SK-N-SH (cell line): ENCODE measurements around the gene POLR2A. TPM values are rescaled to one million over a fixed set of nuclear protein-coding genes. Genes with fewer than 3 reads are reported as not detected.

ENCODE experiments used
- CTCF ChIA-PET: fragments of 300-600, 350-600 bp; formaldehyde crosslinking; extraction: SDS; loops from one replicate; lab custom pipeline; 2021; lab: Yijun Ruan, JAX
- POLR2A ChIA-PET: fragments of 350-600 bp; sonication (Branson Sonifier 250); formaldehyde crosslinking; extraction: SDS; loops from one replicate; lab custom pipeline; 2020; ENCODE audit warnings: antibody characterized with exemption, inconsistent platforms; lab: Yijun Ruan, JAX
- DNase-seq: peaks from one replicate; pipeline ENCODE4 v3.0.0; 2012
- H2AFZ ChIP-seq: fragments of 200-600 bp; sonication (generic); 2 replicates; pipeline ENCODE4 v1.8.1; 2016; ENCODE audit warnings: antibody characterized with exemption, mild to moderate bottlenecking, low read depth
- H3F3A ChIP-seq: fragments of 200-600 bp; sonication (generic); replicated peaks from 2 replicates; pipeline ENCODE3; 2016; ENCODE audit warnings: antibody characterized with exemption, mild to moderate bottlenecking; ENCODE audit not compliant: insufficient read depth
- H3K27ac ChIP-seq, 2 experiments: fragments of 200-500 bp in 1 of 2; fragments of 200-600 bp in 1 of 2; sonication (Bioruptor generic) in 1 of 2; sonication (generic), shearing (Covaris generic) in 1 of 2; 2 replicates each; pipeline versions ENCODE4 v1.5.1 to v1.6.1; 2014 to 2016; ENCODE audit warnings: low read depth in 2 of 2, inconsistent platforms in 1 of 2, low read length in 1 of 2, mild to moderate bottlenecking in 1 of 2, mixed read lengths in 1 of 2
- H3K27me3 ChIP-seq: fragments of 200-600 bp; sonication (generic), shearing (Covaris generic); 2 replicates; pipeline ENCODE4 v1.6.1; 2016; ENCODE audit warnings: mixed run types; ENCODE audit not compliant: insufficient read depth
- H3K36me3 ChIP-seq, 2 experiments: fragments of 200-500 bp in 1 of 2; fragments of 200-600 bp in 1 of 2; sonication (Bioruptor generic) in 1 of 2; sonication (generic) in 1 of 2; replicated peaks in 1 of 2; 2 replicates each; pipeline versions ENCODE3 to v1.5.1; 2014 to 2016; ENCODE audit warnings: low read length in 1 of 2, mild to moderate bottlenecking in 1 of 2; ENCODE audit not compliant: insufficient read depth in 2 of 2, control insufficient read depth in 1 of 2
- H3K4me1 ChIP-seq, 2 experiments: fragments of 200-500 bp in 1 of 2; fragments of 200-600 bp in 1 of 2; sonication (Bioruptor generic) in 1 of 2; sonication (generic), shearing (Covaris generic) in 1 of 2; 2 replicates each; pipeline versions ENCODE4 v1.5.1 to v1.6.1; 2014 to 2016; ENCODE audit warnings: low read depth in 1 of 2, low read length in 1 of 2, mixed run types in 1 of 2; ENCODE audit not compliant: insufficient read depth in 2 of 2, control insufficient read depth in 1 of 2
- H3K4me2 ChIP-seq: fragments of 200-600 bp; sonication (generic), shearing (Covaris generic); 2 replicates; pipeline ENCODE4 v1.6.1; 2017; ENCODE audit warnings: mixed run types
- H3K4me3 ChIP-seq, 2 experiments: fragments of 200-500 bp in 1 of 2; fragments of 200-600 bp in 1 of 2; sonication (Bioruptor generic) in 1 of 2; sonication (generic), shearing (Covaris generic) in 1 of 2; 2 replicates each; pipeline versions ENCODE4 v1.5.1 to v1.8.1; 2014 to 2016; ENCODE audit warnings: low read depth in 2 of 2, inconsistent platforms in 1 of 2, low read length in 1 of 2, mild to moderate bottlenecking in 1 of 2, mixed read lengths in 1 of 2, moderate library complexity in 1 of 2
- H3K79me2 ChIP-seq: fragments of 200-600 bp; sonication (generic); 2 replicates; pipeline ENCODE4 v1.8.1; 2017; ENCODE audit warnings: mild to moderate bottlenecking; ENCODE audit not compliant: insufficient read depth
- H3K9ac ChIP-seq: fragments of 200-600 bp; sonication (generic); 2 replicates; pipeline ENCODE4 v1.6.1; 2017; ENCODE audit warnings: mixed run types
- H3K9me2 ChIP-seq: fragments of 200-600 bp; sonication (generic); 2 replicates; pipeline ENCODE4 v1.6.1; 2017; ENCODE audit warnings: mixed run types
- H3K9me3 ChIP-seq: fragments of 200-600 bp; sonication (generic); 2 replicates; pipeline ENCODE4 v1.6.1; 2017; ENCODE audit warnings: mixed run types, mild to moderate bottlenecking, moderate library complexity
- H4K20me1 ChIP-seq: fragments of 200-600 bp; sonication (generic); 2 replicates; pipeline ENCODE4 v1.6.1; 2017; ENCODE audit warnings: mild to moderate bottlenecking, mixed run types; ENCODE audit not compliant: insufficient read depth
- CHD2 ChIP-seq: fragments of 150-350 bp; IDR thresholded peaks from 2 replicates; pipeline ENCODE4 v1.6.1; 2018; ENCODE audit warnings: low read length; ENCODE audit not compliant: partially characterized antibody
- EP300 ChIP-seq, 2 experiments: IDR thresholded peaks; 2 replicates each; pipeline versions ENCODE4 v1.4.0 to v1.6.1; 2012; ENCODE audit warnings: borderline replicate concordance in 1 of 2, low read depth in 1 of 2, low read length in 1 of 2
- EZH2phosphoT487 ChIP-seq: fragments of 200-600 bp; sonication (generic); IDR thresholded peaks from 2 replicates; pipeline ENCODE4 v1.6.1; 2017; ENCODE audit warnings: low read depth, mixed run types, mild to moderate bottlenecking, antibody characterized with exemption, moderate library complexity, borderline replicate concordance
- FOSL2 ChIP-seq: IDR thresholded peaks from 2 replicates; pipeline ENCODE4 v1.4.0; 2012; ENCODE audit warnings: low read depth, mild to moderate bottlenecking, moderate library complexity, borderline replicate concordance
- FOXM1 ChIP-seq: IDR thresholded peaks from 2 replicates; pipeline ENCODE4 v1.4.0; 2012; ENCODE audit warnings: low read depth, mild to moderate bottlenecking
- GATA2 ChIP-seq: sonication (generic); formaldehyde crosslinking; IDR thresholded peaks from 2 replicates; pipeline ENCODE4 v1.5.0; 2020; ENCODE audit warnings: mild to moderate bottlenecking, missing genetic modification reagents
- MAX ChIP-seq: IDR thresholded peaks from 2 replicates; pipeline ENCODE4 v1.4.0; 2012; ENCODE audit warnings: low read depth
- NFIC ChIP-seq: IDR thresholded peaks from 2 replicates; pipeline ENCODE4 v1.4.0; 2012; ENCODE audit warnings: borderline replicate concordance
- NRF1 ChIP-seq: IDR thresholded peaks from 2 replicates; pipeline ENCODE4 v1.6.1; 2012; ENCODE audit warnings: low read depth, mild to moderate bottlenecking, low read length
- POLR2AphosphoS5 ChIP-seq: IDR thresholded peaks from 2 replicates; pipeline ENCODE4 v1.6.1; 2012; ENCODE audit warnings: low read depth, low read length
- RAD21 ChIP-seq: IDR thresholded peaks from 2 replicates; pipeline ENCODE4 v1.6.1; 2012; ENCODE audit warnings: mild to moderate bottlenecking, low read length
- SMC3 ChIP-seq: IDR thresholded peaks from 2 replicates; pipeline ENCODE4 v1.6.1; 2012; ENCODE audit warnings: low read depth, low read length, improper control_type of control experiment
- TAF1 ChIP-seq: IDR thresholded peaks from 2 replicates; pipeline ENCODE4 v1.6.1; 2012; ENCODE audit warnings: low read depth, mild to moderate bottlenecking, low read length, moderate library complexity, borderline replicate concordance
- TCF12 ChIP-seq: IDR thresholded peaks from 2 replicates; pipeline ENCODE4 v1.4.0; 2012
- TEAD4 ChIP-seq: IDR thresholded peaks from 2 replicates; pipeline ENCODE4 v1.4.0; 2012; ENCODE audit warnings: mild to moderate bottlenecking, borderline replicate concordance; ENCODE audit not compliant: insufficient read depth
- USF2 ChIP-seq: fragments of 150-350 bp; IDR thresholded peaks from 2 replicates; pipeline ENCODE4 v1.6.1; 2017; ENCODE audit warnings: antibody characterized with exemption, low read length, low read depth, borderline replicate concordance
- YY1 ChIP-seq: IDR thresholded peaks from 2 replicates; pipeline ENCODE4 v1.4.0; 2012; ENCODE audit warnings: low read depth, mild to moderate bottlenecking
- WGBS: methylation state at CpG from one replicate; pipeline ENCODE4 v1.1.6; 2017; ENCODE audit warnings: low lambda C conversion rate; 5-methylcytosine and 5-hydroxymethylcytosine counted together
- polyA plus RNA-seq, 3 experiments: library from polyadenylated mRNA; depleted of rRNA; stranded (reverse); fragments of >200 nt; gene quantifications; 2 replicates each; pipeline ENCODE4 v1.2.3, GENCODE V29; 2012
- TF ChIP-seq, protein P1 (sequence below): IDR thresholded peaks from 2 replicates; pipeline ENCODE4 v1.4.0; 2012; ENCODE audit warnings: low read depth, borderline replicate concordance
- TF ChIP-seq, protein P2 (sequence below): IDR thresholded peaks from 2 replicates; pipeline ENCODE4; 2012
- TF ChIP-seq, protein P3 (sequence below): IDR thresholded peaks from 2 replicates; pipeline ENCODE4 v1.6.1; 2012; ENCODE audit warnings: mild to moderate bottlenecking, low read depth, low read length, moderate library complexity

POLR2A gene
- polyA plus RNA-seq, 1 of the 3 experiments (the other 2 are of a cell fraction): 37.3 TPM

DNA sequence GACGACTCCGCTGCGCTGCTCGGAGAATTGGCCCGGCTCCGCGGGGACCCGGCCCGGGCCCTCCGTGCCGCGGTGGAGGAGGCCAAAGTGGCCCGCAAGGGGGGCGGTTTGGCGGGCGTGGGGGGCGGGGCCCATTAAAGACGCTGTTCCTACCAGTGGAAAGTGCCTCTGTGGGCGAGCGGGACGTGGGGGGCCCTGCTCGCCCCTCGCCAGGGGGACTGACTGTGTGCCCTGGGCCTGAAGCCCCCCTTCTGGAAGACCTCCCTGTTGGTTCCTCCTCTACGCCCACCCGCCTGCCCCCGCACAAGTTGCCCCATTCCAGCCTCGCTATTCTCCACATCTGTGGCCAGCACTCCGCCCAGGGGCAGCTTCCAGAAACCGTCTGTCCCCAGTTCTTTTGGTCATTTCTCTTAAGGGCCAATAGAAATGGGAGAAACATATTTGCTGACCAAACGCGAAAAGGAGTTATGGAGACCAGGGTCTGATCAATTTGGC, 46.8 kb upstream of the POLR2A start:
- no peak overlapping the region for H3K27ac ChIP-seq
- ChIA-PET CTCF (interaction anchor here (0.8 to 3.9 kb wide), 29 partner anchors 9 to 622 kb away, joined by 3 to 27 read pairs (median 6); partner anchors contain the start of genes CHRNB1, NLGN2, POLR2A and SENP3), POLR2A (interaction anchor here (1.0 to 1.9 kb wide), 3 partner anchors 33 to 81 kb away, joined by 3 to 11 read pairs (median 4); partner anchors contain the start of genes POLR2A and TMEM256)
- H3K9me3 ChIP-seq: no peaks in the 10 kb centered on the region
- no peaks in the 10 kb centered on the region for H4K20me1 ChIP-seq
- WGBS: 86% methylated on average over 9 of the region's 31 CpGs
- H3K4me2 ChIP-seq: no peak overlapping the region
- H2AFZ ChIP-seq: no peak overlapping the region
- no peaks in the 10 kb centered on the region for H3K27me3 ChIP-seq
- peaks cover 0 to 4% of the 10 kb centered on the region in 2 experiments for H3K36me3 ChIP-seq
- no peak for DNase-seq
- H3K79me2 ChIP-seq: peaks cover 7% of the 10 kb centered on the region; the same call in 1 of the 2 replicates
- H3K9me2 ChIP-seq: no peaks in the 10 kb centered on the region
- peak overlapping the region in 1 of 2 experiments; percentile 14; a peak in 1 of 4 replicates for H3K4me3 ChIP-seq
- TF ChIP-seq YY1 (no peak), MAX (no peak), FOXM1 (no peak), NRF1 (no peak), NFIC (no peak), TCF12 (no peak), SMC3 (no peak), TAF1 (no peak), EZH2phosphoT487 (no peak), TEAD4 (no peak), FOSL2 (no peak), CHD2 (no peak), POLR2AphosphoS5 (no peak), USF2 (no peak), GATA2 (CRISPR knock-in tag) (no peak), EP300 (IDR thresholded peaks at IDR 0.05; ENCODE audit: borderline replicate concordance in 1 of 2, low read depth in 1 of 2, low read length in 1 of 2) (no peak), RAD21 (no peak)
- TF ChIP-seq, protein P1, sequence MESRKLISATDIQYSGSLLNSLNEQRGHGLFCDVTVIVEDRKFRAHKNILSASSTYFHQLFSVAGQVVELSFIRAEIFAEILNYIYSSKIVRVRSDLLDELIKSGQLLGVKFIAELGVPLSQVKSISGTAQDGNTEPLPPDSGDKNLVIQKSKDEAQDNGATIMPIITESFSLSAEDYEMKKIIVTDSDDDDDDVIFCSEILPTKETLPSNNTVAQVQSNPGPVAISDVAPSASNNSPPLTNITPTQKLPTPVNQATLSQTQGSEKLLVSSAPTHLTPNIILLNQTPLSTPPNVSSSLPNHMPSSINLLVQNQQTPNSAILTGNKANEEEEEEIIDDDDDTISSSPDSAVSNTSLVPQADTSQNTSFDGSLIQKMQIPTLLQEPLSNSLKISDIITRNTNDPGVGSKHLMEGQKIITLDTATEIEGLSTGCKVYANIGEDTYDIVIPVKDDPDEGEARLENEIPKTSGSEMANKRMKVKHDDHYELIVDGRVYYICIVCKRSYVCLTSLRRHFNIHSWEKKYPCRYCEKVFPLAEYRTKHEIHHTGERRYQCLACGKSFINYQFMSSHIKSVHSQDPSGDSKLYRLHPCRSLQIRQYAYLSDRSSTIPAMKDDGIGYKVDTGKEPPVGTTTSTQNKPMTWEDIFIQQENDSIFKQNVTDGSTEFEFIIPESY: no peak
- TF ChIP-seq, protein P2, sequence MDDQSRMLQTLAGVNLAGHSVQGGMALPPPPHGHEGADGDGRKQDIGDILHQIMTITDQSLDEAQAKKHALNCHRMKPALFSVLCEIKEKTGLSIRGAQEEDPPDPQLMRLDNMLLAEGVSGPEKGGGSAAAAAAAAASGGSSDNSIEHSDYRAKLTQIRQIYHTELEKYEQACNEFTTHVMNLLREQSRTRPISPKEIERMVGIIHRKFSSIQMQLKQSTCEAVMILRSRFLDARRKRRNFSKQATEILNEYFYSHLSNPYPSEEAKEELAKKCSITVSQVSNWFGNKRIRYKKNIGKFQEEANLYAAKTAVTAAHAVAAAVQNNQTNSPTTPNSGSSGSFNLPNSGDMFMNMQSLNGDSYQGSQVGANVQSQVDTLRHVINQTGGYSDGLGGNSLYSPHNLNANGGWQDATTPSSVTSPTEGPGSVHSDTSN: no peak
- TF ChIP-seq, protein P3, sequence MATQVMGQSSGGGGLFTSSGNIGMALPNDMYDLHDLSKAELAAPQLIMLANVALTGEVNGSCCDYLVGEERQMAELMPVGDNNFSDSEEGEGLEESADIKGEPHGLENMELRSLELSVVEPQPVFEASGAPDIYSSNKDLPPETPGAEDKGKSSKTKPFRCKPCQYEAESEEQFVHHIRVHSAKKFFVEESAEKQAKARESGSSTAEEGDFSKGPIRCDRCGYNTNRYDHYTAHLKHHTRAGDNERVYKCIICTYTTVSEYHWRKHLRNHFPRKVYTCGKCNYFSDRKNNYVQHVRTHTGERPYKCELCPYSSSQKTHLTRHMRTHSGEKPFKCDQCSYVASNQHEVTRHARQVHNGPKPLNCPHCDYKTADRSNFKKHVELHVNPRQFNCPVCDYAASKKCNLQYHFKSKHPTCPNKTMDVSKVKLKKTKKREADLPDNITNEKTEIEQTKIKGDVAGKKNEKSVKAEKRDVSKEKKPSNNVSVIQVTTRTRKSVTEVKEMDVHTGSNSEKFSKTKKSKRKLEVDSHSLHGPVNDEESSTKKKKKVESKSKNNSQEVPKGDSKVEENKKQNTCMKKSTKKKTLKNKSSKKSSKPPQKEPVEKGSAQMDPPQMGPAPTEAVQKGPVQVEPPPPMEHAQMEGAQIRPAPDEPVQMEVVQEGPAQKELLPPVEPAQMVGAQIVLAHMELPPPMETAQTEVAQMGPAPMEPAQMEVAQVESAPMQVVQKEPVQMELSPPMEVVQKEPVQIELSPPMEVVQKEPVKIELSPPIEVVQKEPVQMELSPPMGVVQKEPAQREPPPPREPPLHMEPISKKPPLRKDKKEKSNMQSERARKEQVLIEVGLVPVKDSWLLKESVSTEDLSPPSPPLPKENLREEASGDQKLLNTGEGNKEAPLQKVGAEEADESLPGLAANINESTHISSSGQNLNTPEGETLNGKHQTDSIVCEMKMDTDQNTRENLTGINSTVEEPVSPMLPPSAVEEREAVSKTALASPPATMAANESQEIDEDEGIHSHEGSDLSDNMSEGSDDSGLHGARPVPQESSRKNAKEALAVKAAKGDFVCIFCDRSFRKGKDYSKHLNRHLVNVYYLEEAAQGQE: no peak
- peaks cover 14% of the 10 kb centered on the region for H3F3A ChIP-seq
- peaks cover 0 to 27% of the 10 kb centered on the region in 2 experiments; a peak in 1 of 4 replicates for H3K4me1 ChIP-seq
- no peak overlapping the region for H3K9ac ChIP-seq
